GM12872 (cell line): ENCODE results near the gene PCP2.

ENCODE experiments used
- CTCF ChIP-seq: IDR thresholded peaks from 3 replicates; pipeline ENCODE4 v1.5.1; 2011; ENCODE audit warnings: low read depth, mild to moderate bottlenecking, low read length, moderate library complexity; ENCODE audit not compliant: insufficient read depth

The PCP2 gene

GRCh38 chr19:7602240-7602934 lies 31.1 kb downstream of the PCP2 start:
- no peak for TF ChIP-seq CTCF

- no peak for TF ChIP-seq CTCF
These were observed 32.8 kb downstream of the PCP2 start for GRCh38 chr19:7600721-7601120.

- no peak for TF ChIP-seq CTCF
These were observed 35.3 kb downstream of the PCP2 start for GRCh38 chr19:7598180-7598579.

GRCh38 chr19:7597689-7598088 lies 35.8 kb downstream of the PCP2 start:
- no peak for TF ChIP-seq CTCF

GRCh38 chr19:7596211-7596937 lies 37.1 kb downstream of the PCP2 start:
- no peak for TF ChIP-seq CTCF

- no peak for TF ChIP-seq CTCF
These were observed 37.9 kb downstream of the PCP2 start, which contains the start of gene CAMSAP3 for GRCh38 chr19:7595466-7596133. Gene CAMSAP3, plus strand, starts transcription at chr19:7595863. Its CDS starts 140 bp downstream, at chr19:7596003.

- no peak for TF ChIP-seq CTCF
These were observed 43.3 kb downstream of the PCP2 start for GRCh38 chr19:7590256-7590655.
